Spleen (tissue), 11 donors: ENCODE data around the gene MMP8. TPM values are rescaled to one million over a fixed set of nuclear protein-coding genes. Genes with fewer than 3 reads are reported as not detected.

Source experiments
- DNase-seq: peaks from one replicate; pipeline ENCODE4 v3.0.0-alpha.2; 2020
- H3K27ac ChIP-seq, 8 donors: fragments of 200-600 bp; sonication (generic) in 7 of 8; 1 replicate in 4 of 8; 2 replicates in 4 of 8; pipeline versions ENCODE4 v1.5.0 to v1.8.0; 2016 to 2021; ENCODE audit warnings: inconsistent platforms in 4 of 8, mild to moderate bottlenecking in 4 of 8, moderate library complexity in 1 of 8
- H3K27me3 ChIP-seq, 7 donors: fragments of 200-600 bp; sonication (generic) in 6 of 7; replicated peaks in 1 of 7; 1 replicate in 4 of 7; 2 replicates in 3 of 7; pipeline versions ENCODE4 v1.5.0 to v1.8.0; 2016 to 2021; ENCODE audit warnings: inconsistent platforms in 3 of 7, mild to moderate bottlenecking in 1 of 7
- H3K36me3 ChIP-seq, 6 donors: fragments of 200-600 bp; sonication (generic) in 5 of 6; 1 replicate in 4 of 6; 2 replicates in 2 of 6; pipeline versions ENCODE4 v1.5.0 to v1.8.0; 2016 to 2021; ENCODE audit warnings: inconsistent platforms in 2 of 6
- H3K4me1 ChIP-seq, 6 donors: fragments of 200-600 bp; sonication (generic) in 5 of 6; 1 replicate in 3 of 6; 2 replicates in 3 of 6; pipeline versions ENCODE4 v1.5.0 to v1.8.0; 2016 to 2021; ENCODE audit warnings: inconsistent platforms in 3 of 6
- H3K4me3 ChIP-seq, 8 donors: fragments of 200-600 bp; sonication (generic) in 7 of 8; 1 replicate in 4 of 8; 2 replicates in 4 of 8; pipeline versions ENCODE4 v1.5.0 to v1.8.0; 2016 to 2021; ENCODE audit warnings: inconsistent platforms in 4 of 8, mild to moderate bottlenecking in 4 of 8, moderate library complexity in 2 of 8
- H3K9me3 ChIP-seq, 8 donors: fragments of 200-600 bp; sonication (generic) in 7 of 8; 1 replicate in 4 of 8; 2 replicates in 4 of 8; pipeline versions ENCODE4 v1.5.0 to v1.8.0; 2016 to 2021; ENCODE audit warnings: inconsistent platforms in 4 of 8
- POLR2A ChIP-seq, 3 donors: fragments of 450-650 bp; IDR thresholded peaks; one replicate each; pipeline ENCODE4 v1.5.1; 2017; ENCODE audit warnings: antibody characterized with exemption in 3 of 3, mild to moderate bottlenecking in 1 of 3
- POLR2AphosphoS5 ChIP-seq, 3 donors: sonication (generic); formaldehyde crosslinking; IDR thresholded peaks; one replicate each; pipeline ENCODE4 v1.5.1; 2017; ENCODE audit warnings: antibody characterized with exemption in 3 of 3
- WGBS, 5 donors: extraction: QIAGEN DNeasy Blood & Tissue Kit in 3 of 5; methylation state at CpG; one replicate each; pipeline versions ENCODE4 v1.1.5 to v1.1.7; 2013 to 2018; 5-methylcytosine and 5-hydroxymethylcytosine counted together
- intact Hi-C: fragments of 100-400 bp; cut with DNase I; formaldehyde crosslinking; loops from one replicate; pipeline ENCODE4 v1.15.0; 2023; ENCODE audit warnings: low total_unique reads
- polyA plus RNA-seq, 3 donors: library from polyadenylated mRNA; stranded (reverse); fragments of 200-250 nt; gene quantifications; one replicate each; pipeline ENCODE4 v1.2.1, GENCODE V29; 2013
- total RNA-seq, 7 donors: library from RNA; depleted of rRNA in 3 of 7; stranded (reverse); fragments of >200 nt in 3 of 7; fragmentation: NEBNext Ultra II Directional in 4 of 7; extraction: Animal tissue kit (Norgen Biotek cat#: 25700) in 4 of 7; gene quantifications; one replicate each; pipeline versions ENCODE4 v1.1.0 to v1.2.1, GENCODE V29; 2016 to 2021
- TF ChIP-seq, protein P1 (sequence below), 11 experiments: fragments of 200-600 bp in 7 of 11; fragments of 450-650 bp in 4 of 11; sonication (generic) in 4 of 11; IDR thresholded peaks in 8 of 11; conservative IDR thresholded peaks in 3 of 11; 1 replicate in 7 of 11; 2 replicates in 4 of 11; pipeline versions ENCODE4 v1.4.0 to v1.8.0; 2016 to 2021; ENCODE audit warnings: antibody characterized with exemption in 11 of 11, inconsistent platforms in 4 of 11, mild to moderate bottlenecking in 1 of 11
- donor health status: healthy with polysubstance abuse.
- donor health status: DM: no; HTN: no; CAD: no; lungs with moderate emphysema.
- donor health status: DM: no; HTN: no; CAD: no.
- donor health status: Bipolar disorder and iron deficiency.
- donor health status: healthy.
- donor health status: DM: no; HTN: no; CAD: no.
- donor health status: DM: yes; HTN: yes; CAD: no.

Gene MMP8
- total and polyA plus RNA-seq, 10 donors, result 0.87 to 120 (median 16.6) TPM

DNA sequence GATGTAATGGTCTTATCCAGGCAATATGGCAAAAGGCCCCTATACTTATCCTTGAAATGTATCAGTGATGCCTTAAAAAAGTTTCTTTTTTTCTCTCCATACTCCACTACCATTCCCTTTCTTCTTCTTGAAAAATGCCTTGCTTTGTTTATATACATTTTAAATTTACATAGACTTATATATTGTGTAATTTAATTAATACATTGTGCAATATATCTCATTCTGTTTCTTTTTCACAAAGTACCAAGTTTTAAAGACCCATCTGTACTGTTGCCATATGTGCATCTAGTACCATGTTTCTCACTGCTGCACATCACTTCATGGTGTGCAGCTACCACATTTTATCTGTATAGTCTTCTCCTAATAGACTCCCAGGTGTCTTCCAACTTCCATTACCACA lies 7.5 kb downstream of the MMP8 start:
- intact Hi-C loops, result no loop called here
- Histone ChIP-seq H3K27ac (no peak overlapping the region), H3K27me3 (no peaks in the 10 kb centered on the region), H3K4me1 (peaks cover 0 to 24% (median 2%) of the 10 kb centered on the region in 6 donors), H3K9me3 (no peaks in the 10 kb centered on the region), H3K36me3 (no peaks in the 10 kb centered on the region), H3K4me3 (no peak overlapping the region)
- TF ChIP-seq POLR2A (IDR thresholded peaks at IDR 0.05), result no peak
- TF ChIP-seq POLR2AphosphoS5 (IDR thresholded peaks at IDR 0.05), result no peak
- TF ChIP-seq, protein P1, sequence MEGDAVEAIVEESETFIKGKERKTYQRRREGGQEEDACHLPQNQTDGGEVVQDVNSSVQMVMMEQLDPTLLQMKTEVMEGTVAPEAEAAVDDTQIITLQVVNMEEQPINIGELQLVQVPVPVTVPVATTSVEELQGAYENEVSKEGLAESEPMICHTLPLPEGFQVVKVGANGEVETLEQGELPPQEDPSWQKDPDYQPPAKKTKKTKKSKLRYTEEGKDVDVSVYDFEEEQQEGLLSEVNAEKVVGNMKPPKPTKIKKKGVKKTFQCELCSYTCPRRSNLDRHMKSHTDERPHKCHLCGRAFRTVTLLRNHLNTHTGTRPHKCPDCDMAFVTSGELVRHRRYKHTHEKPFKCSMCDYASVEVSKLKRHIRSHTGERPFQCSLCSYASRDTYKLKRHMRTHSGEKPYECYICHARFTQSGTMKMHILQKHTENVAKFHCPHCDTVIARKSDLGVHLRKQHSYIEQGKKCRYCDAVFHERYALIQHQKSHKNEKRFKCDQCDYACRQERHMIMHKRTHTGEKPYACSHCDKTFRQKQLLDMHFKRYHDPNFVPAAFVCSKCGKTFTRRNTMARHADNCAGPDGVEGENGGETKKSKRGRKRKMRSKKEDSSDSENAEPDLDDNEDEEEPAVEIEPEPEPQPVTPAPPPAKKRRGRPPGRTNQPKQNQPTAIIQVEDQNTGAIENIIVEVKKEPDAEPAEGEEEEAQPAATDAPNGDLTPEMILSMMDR (IDR thresholded peaks at IDR 0.05 in 8 of 11, conservative IDR thresholded peaks at IDR 0.05 in 3 of 11), result no peak
- DNase-seq, result no peak

DNA sequence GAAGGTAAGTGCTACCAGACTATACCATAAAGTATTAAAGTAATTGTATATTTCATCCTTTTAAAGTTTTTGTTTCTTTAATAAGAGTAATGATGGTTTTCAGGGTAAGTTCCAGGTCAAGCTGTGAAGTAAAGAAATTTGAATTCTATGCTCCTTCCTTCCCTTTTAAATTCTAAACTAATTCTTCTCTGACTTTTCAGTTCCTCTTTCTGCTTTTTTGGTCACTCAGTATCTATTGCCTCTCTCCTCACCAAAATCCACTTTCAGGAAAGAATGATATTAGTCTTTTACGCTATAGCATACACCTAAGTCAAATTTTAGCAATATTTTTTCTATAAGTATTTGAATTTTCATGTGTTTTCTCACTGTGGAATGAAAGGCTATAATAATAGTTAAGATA lies 8.2 kb downstream of the MMP8 start:
- no peak for TF ChIP-seq POLR2AphosphoS5 (IDR thresholded peaks at IDR 0.05)
- TF ChIP-seq, protein P1 (IDR thresholded peaks at IDR 0.05 in 8 of 11, conservative IDR thresholded peaks at IDR 0.05 in 3 of 11), result no peak
- TF ChIP-seq POLR2A (IDR thresholded peaks at IDR 0.05), result no peak
- intact Hi-C loops, result no loop called here
- WGBS, 5 donors, result 66 to 77% (median 71%) methylated on average over 1 of the region's 1 CpG
- peaks cover 0 to 29% (median 2%) of the 10 kb centered on the region in 6 donors for H3K4me1 ChIP-seq
- H3K4me3 ChIP-seq, result no peak overlapping the region
- peak overlapping the region in 2 of 8 donors; percentile 3 to 28 for H3K27ac ChIP-seq
- no peak for DNase-seq
- no peaks in the 10 kb centered on the region for H3K36me3 ChIP-seq
- no peaks in the 10 kb centered on the region for H3K27me3 ChIP-seq
- no peaks in the 10 kb centered on the region for H3K9me3 ChIP-seq

DNA sequence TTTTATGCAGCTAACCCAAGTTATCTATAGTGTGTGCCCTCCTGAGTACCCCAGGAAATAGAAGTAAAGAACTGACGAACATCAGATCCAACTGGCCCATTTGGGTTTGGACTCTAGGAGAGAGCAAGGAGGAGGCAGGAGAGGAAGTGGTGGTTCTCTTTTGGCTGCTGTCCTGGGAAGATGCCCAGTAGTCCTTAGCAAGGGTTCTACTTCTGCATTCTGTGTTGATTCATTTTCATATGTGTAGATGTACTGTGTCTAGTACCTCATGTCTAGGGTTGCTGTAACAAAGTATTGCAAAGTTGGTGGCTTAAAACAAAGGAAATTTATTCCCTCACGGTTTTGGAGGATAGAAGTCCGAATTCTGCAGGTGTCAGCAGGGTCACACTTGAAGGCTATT lies 12.6 kb downstream of the MMP8 start:
- no peaks in the 10 kb centered on the region for H3K9me3 ChIP-seq
- intact Hi-C loops, result no loop called here
- TF ChIP-seq, protein P1 (IDR thresholded peaks at IDR 0.05 in 8 of 11, conservative IDR thresholded peaks at IDR 0.05 in 3 of 11), result no peak
- no peak for TF ChIP-seq POLR2A (IDR thresholded peaks at IDR 0.05)
- TF ChIP-seq POLR2AphosphoS5 (IDR thresholded peaks at IDR 0.05), result no peak
- H3K27me3 ChIP-seq, result no peaks in the 10 kb centered on the region
- DNase-seq, result no peak
- H3K4me3 ChIP-seq, result no peak overlapping the region
- WGBS, 5 donors, result 35 to 64% (median 60%) methylated on average over 3 of the region's 3 CpGs
- H3K27ac ChIP-seq, result peak overlapping the region in 2 of 8 donors; percentile 10 to 13
- H3K36me3 ChIP-seq, result no peaks in the 10 kb centered on the region
- H3K4me1 ChIP-seq, result peaks cover 0 to 27% (median 2%) of the 10 kb centered on the region in 6 donors

DNA sequence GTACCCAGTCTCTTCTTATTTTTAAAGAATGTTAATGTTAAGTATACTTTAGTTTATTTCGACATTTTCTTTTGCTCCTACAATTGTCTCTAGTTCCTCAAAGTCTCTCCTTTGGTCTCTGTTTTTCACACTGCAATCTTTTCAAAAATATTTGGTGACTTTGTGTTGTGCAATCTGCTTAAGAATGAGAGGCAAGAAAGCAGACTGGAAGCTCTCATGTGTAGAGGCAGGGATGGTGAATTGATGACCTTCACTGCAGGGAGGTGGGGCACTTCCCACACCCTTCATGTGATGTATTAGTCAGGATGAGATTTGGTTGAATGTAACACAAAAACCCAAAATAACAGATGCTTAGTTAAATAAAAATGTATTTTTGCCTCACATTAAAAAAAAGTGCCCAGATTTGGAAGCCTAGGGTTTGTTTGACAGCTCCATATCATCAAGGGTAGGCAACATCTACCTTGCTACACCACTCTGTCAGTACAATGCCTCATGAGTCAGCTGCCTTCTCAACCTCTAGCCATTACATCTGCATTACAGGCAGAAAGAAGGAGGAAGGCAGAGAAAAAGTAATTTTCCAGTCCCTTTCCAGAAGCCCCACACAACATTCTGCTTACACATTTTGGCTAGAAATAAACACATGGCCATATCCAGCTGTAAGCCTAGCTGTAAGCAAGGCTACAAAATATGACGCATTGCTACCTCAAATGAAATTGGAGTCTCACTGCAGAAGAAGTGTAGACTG lies 15.4 kb downstream of the MMP8 start:
- peaks cover 0 to 12% (median 0%) of the 10 kb centered on the region in 6 donors for H3K4me1 ChIP-seq
- no peaks in the 10 kb centered on the region for H3K36me3 ChIP-seq
- no peaks in the 10 kb centered on the region for H3K27me3 ChIP-seq
- TF ChIP-seq POLR2A (IDR thresholded peaks at IDR 0.05), result no peak
- TF ChIP-seq, protein P1 (IDR thresholded peaks at IDR 0.05 in 8 of 11, conservative IDR thresholded peaks at IDR 0.05 in 3 of 11), result no peak
- no peak for TF ChIP-seq POLR2AphosphoS5 (IDR thresholded peaks at IDR 0.05)
- DNase-seq, result no peak
- no peak overlapping the region for H3K4me3 ChIP-seq
- intact Hi-C loops, result no loop called here
- H3K27ac ChIP-seq, result peak overlapping the region in 4 of 8 donors; percentile 41 to 66 (median 50)
- WGBS, 5 donors, result 72 to 88% (median 75%) methylated on average over 2 of the region's 2 CpGs
- H3K9me3 ChIP-seq, result no peaks in the 10 kb centered on the region
